ENCODE data around the gene EPHA3. TPM values are rescaled to one million over a fixed set of nuclear protein-coding genes. Genes with fewer than 3 reads are reported as not detected.
A peak's percentile ranks its signal among the peaks of the same experiment; 100 is the strongest.

EPHA3 gene
- total and polyA plus RNA-seq, 11 donors = 1.0 to 9.4 (median 3.5) TPM

- ATAC-seq (no peak), DNase-seq (no peak)
- Histone ChIP-seq H3K9me3 (no peaks in the 10 kb centered on the region), H3K27ac (no peak overlapping the region), H3K4me1 (peaks cover 0 to 12% (median 0%) of the 10 kb centered on the region in 12 donors), H3K27me3 (no peaks in the 10 kb centered on the region), H3K36me3 (no peaks in the 10 kb centered on the region), H3K4me3 (no peak overlapping the region)
- intact Hi-C loops (cut with DNase I) = no loop called here
- TF ChIP-seq POLR2A (IDR thresholded peaks at IDR 0.05) (no peak), CTCF (IDR thresholded peaks at IDR 0.05) (no peak)
These were observed 47.0 kb downstream of the EPHA3 start for GRCh38 chr3:89154416-89154815.

- Histone ChIP-seq H3K4me1 (peaks cover 0 to 12% (median 0%) of the 10 kb centered on the region in 12 donors), H3K27ac (peak overlapping the region in 10 of 12 donors; percentile 8 to 74 (median 42)), H3K4me3 (peak overlapping the region in 6 of 12 donors; percentile 2 to 29 (median 16)), H3K9me3 (no peaks in the 10 kb centered on the region), H3K27me3 (no peaks in the 10 kb centered on the region), H3K36me3 (no peaks in the 10 kb centered on the region)
- peak in 2 of 4 donors; percentile 18 to 41 for ATAC-seq
- no peak for DNase-seq
- TF ChIP-seq CTCF (IDR thresholded peaks at IDR 0.05) = no peak
- TF ChIP-seq POLR2A (IDR thresholded peaks at IDR 0.05) = no peak
- intact Hi-C loops (cut with DNase I) = no loop called here
- WGBS, 4 donors = 48 to 69% (median 54%) methylated on average over 6 of the region's 6 CpGs
These were observed 48.4 kb downstream of the EPHA3 start for GRCh38 chr3:89155811-89156210.

GRCh38 chr3:89157575-89157974 is 50.2 kb downstream of the EPHA3 start:
- ATAC-seq (no peak), DNase-seq (no peak)
- Histone ChIP-seq H3K27me3 (no peaks in the 10 kb centered on the region), H3K4me3 (no peak overlapping the region), H3K36me3 (no peaks in the 10 kb centered on the region), H3K9me3 (no peaks in the 10 kb centered on the region), H3K27ac (no peak overlapping the region), H3K4me1 (peaks cover 0 to 12% (median 0%) of the 10 kb centered on the region in 12 donors)
- TF ChIP-seq CTCF (IDR thresholded peaks at IDR 0.05) = no peak
- no peak for TF ChIP-seq POLR2A (IDR thresholded peaks at IDR 0.05)
- 91 to 96% (median 95%) methylated on average over 3 of the region's 3 CpGs for WGBS, 4 donors
- intact Hi-C loops (cut with DNase I) = no loop called here

- no peak for ATAC-seq
- H3K9me3 ChIP-seq = no peaks in the 10 kb centered on the region
- DNase-seq = no peak
- H3K27ac ChIP-seq = no peak overlapping the region
- no peaks in the 10 kb centered on the region for H3K27me3 ChIP-seq
- intact Hi-C loops (cut with DNase I) = no loop called here
- TF ChIP-seq CTCF (IDR thresholded peaks at IDR 0.05) (no peak), POLR2A (IDR thresholded peaks at IDR 0.05) (no peak)
- H3K4me1 ChIP-seq = peaks cover 0 to 12% (median 0%) of the 10 kb centered on the region in 12 donors
- WGBS, 4 donors = 93 to 99% (median 98%) methylated on average over 2 of the region's 2 CpGs
- H3K4me3 ChIP-seq = no peak overlapping the region
- no peaks in the 10 kb centered on the region for H3K36me3 ChIP-seq
These were observed 52.2 kb downstream of the EPHA3 start for GRCh38 chr3:89159605-89160004.
